Measurements from ENCODE around the gene TSGA10IP.

DNA sequence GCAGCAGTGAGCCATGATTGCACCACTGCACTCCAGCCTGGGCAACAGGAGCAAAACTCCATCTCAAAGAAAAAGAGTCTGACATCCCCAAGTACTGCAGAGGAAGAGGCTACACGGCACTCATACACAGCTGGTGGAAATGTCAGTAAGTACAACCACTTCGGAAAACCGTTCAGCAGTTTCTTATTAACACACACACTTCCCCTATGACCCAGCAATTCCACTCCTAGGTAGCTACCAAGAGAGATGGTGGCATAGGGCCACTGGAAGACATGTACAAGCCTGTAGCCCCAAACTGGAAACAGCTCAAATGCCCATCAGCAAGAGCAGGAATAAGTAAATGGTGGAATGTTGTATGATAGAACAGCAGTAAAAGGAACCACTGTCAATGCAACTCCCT is 22.7 kb upstream of the TSGA10IP start:
- TF ChIP-seq, protein P1, sequence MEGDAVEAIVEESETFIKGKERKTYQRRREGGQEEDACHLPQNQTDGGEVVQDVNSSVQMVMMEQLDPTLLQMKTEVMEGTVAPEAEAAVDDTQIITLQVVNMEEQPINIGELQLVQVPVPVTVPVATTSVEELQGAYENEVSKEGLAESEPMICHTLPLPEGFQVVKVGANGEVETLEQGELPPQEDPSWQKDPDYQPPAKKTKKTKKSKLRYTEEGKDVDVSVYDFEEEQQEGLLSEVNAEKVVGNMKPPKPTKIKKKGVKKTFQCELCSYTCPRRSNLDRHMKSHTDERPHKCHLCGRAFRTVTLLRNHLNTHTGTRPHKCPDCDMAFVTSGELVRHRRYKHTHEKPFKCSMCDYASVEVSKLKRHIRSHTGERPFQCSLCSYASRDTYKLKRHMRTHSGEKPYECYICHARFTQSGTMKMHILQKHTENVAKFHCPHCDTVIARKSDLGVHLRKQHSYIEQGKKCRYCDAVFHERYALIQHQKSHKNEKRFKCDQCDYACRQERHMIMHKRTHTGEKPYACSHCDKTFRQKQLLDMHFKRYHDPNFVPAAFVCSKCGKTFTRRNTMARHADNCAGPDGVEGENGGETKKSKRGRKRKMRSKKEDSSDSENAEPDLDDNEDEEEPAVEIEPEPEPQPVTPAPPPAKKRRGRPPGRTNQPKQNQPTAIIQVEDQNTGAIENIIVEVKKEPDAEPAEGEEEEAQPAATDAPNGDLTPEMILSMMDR (IDR thresholded peaks at IDR 0.05): no peak
- no peak for TF ChIP-seq ZFX (IDR thresholded peaks at IDR 0.05; ENCODE audit: borderline replicate concordance)

Measured in 22Rv1 (cell line).